Smooth muscle cell (in vitro differentiated cells): ENCODE data around the gene OPRL1. TPM values are rescaled to one million over a fixed set of nuclear protein-coding genes. Genes with fewer than 3 reads are reported as not detected.
A peak's percentile ranks its signal among the peaks of the same experiment; 100 is the strongest.
"Not testable (repeated sequence)": the region's sequence is repeated elsewhere in the genome, so short reads cannot be mapped to it uniquely, and the experiment has no call there.

ENCODE experiments used
- DNase-seq: peaks from one replicate; lab custom pipeline; 2025; ENCODE audit not compliant: unreplicated experiment; lab: John Stamatoyannopoulos, UW
- H2AFZ ChIP-seq: fragments of 200-600 bp; sonication (generic); 2 replicates; pipeline ENCODE4 v1.6.0; 2016; ENCODE audit warnings: antibody characterized with exemption, low read depth, mild to moderate bottlenecking
- H3F3A ChIP-seq: fragments of 200-600 bp; sonication (generic); 2 replicates; pipeline ENCODE4 v1.6.0; 2017; ENCODE audit warnings: antibody characterized with exemption, low read depth
- H3K27ac ChIP-seq: fragments of 200-600 bp; sonication (generic); 2 replicates; pipeline ENCODE4 v1.5.1; 2016; ENCODE audit warnings: low read depth, mild to moderate bottlenecking
- H3K27me3 ChIP-seq: fragments of 200-600 bp; sonication (generic); 2 replicates; pipeline ENCODE4 v1.6.1; 2016; ENCODE audit warnings: low read depth, mild to moderate bottlenecking
- H3K36me3 ChIP-seq: fragments of 200-600 bp; sonication (generic); 2 replicates; pipeline ENCODE4 v1.5.1; 2016; ENCODE audit warnings: low read depth
- H3K4me1 ChIP-seq: fragments of 200-600 bp; sonication (generic); 2 replicates; pipeline ENCODE4 v1.5.1; 2016; ENCODE audit warnings: low read depth
- H3K4me2 ChIP-seq: fragments of 200-600 bp; sonication (generic); 2 replicates; pipeline ENCODE4 v1.6.0; 2016; ENCODE audit warnings: mild to moderate bottlenecking
- H3K4me3 ChIP-seq: fragments of 200-600 bp; sonication (generic); 2 replicates; pipeline ENCODE4 v1.5.1; 2016; ENCODE audit warnings: mild to moderate bottlenecking
- H3K79me2 ChIP-seq: fragments of 200-600 bp; sonication (generic); 2 replicates; pipeline ENCODE4 v1.6.0; 2016; ENCODE audit warnings: low read depth, mild to moderate bottlenecking
- H3K9ac ChIP-seq: fragments of 200-600 bp; sonication (generic); 2 replicates; pipeline ENCODE4 v1.6.0; 2016; ENCODE audit warnings: low read depth
- H3K9me3 ChIP-seq: fragments of 200-600 bp; sonication (generic); replicated peaks from 2 replicates; pipeline ENCODE4 v1.5.1; 2016; ENCODE audit warnings: low read depth
- H4K20me1 ChIP-seq: fragments of 200-600 bp; sonication (generic); 2 replicates; pipeline ENCODE4 v1.6.0; 2016; ENCODE audit warnings: low read depth
- WGBS: methylation state at CpG from one replicate; pipeline ENCODE4 v1.1.7; 2016; ENCODE audit warnings: low lambda C conversion rate; 5-methylcytosine and 5-hydroxymethylcytosine counted together
- polyA plus RNA-seq: library from polyadenylated mRNA; unstranded; fragments of >200 nt; fragmentation: Nextera tagmentation; extraction: Ambion mirVana; gene quantifications from 2 replicates; pipeline ENCODE4 v1.2.1, GENCODE V29; 2016
- total RNA-seq: library from RNA; depleted of rRNA; stranded (reverse); fragments of >200 nt; gene quantifications from 2 replicates; pipeline ENCODE4 v1.2.3, GENCODE V29; 2014
- TF ChIP-seq, protein P1 (sequence below): fragments of 200-600 bp; sonication (generic); IDR thresholded peaks from 2 replicates; pipeline ENCODE4 v1.5.1; 2017; ENCODE audit warnings: borderline replicate concordance, mild to moderate bottlenecking, antibody characterized with exemption; ENCODE audit not compliant: insufficient read depth, poor library complexity, severe bottlenecking

OPRL1 gene
- total and polyA plus RNA-seq, 2 experiments from 2014 or later: 3.1 to 6.4 TPM

DNA sequence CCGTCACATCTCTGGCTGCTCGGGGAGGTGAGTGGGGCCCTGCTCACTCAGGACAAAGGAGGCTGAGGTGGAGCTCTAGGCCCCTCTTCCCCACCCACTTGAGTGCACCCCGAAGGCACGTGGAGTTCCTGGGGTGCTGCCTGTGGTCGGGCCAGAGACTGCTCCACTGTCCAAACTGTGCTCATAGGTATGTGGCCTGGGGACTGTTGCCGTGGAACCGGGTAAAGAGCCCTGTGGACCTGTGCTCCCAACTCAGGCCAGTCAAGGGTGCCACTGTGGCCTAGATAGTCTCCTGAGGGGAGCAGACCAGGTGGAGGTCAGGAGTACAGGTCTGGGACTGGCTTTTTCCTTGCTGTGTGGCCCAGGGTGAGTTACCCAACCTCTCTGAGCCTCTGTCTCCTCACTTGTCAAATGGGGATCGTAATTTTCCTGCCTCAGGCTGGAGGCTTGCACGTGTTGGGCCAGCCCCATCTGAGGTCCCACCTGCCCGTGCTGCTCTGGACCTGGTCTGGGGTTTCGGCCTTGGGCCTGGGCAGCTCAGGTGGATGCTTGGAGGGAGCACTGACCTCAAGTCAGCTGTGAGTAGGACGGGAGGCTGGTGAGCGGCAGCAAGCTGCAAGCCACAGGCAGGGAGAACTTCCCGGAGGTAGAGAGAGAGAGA is 39.9 kb downstream of the OPRL1 start:
- DNase-seq: no peak
- Histone ChIP-seq H3K27me3 (peaks cover 30% of the 10 kb centered on the region), H3K27ac (no peak overlapping the region), H3F3A (no peaks in the 10 kb centered on the region), H3K79me2 (no peaks in the 10 kb centered on the region), H3K4me3 (no peak overlapping the region), H2AFZ (no peak overlapping the region), H3K4me2 (peak overlapping the region; percentile 65), H3K9ac (no peak overlapping the region), H4K20me1 (no peaks in the 10 kb centered on the region), H3K36me3 (no peaks in the 10 kb centered on the region), H3K9me3 (no peaks in the 10 kb centered on the region), H3K4me1 (no peaks in the 10 kb centered on the region)
- WGBS: 74% methylated on average over 14 of the region's 14 CpGs
- TF ChIP-seq, protein P1, sequence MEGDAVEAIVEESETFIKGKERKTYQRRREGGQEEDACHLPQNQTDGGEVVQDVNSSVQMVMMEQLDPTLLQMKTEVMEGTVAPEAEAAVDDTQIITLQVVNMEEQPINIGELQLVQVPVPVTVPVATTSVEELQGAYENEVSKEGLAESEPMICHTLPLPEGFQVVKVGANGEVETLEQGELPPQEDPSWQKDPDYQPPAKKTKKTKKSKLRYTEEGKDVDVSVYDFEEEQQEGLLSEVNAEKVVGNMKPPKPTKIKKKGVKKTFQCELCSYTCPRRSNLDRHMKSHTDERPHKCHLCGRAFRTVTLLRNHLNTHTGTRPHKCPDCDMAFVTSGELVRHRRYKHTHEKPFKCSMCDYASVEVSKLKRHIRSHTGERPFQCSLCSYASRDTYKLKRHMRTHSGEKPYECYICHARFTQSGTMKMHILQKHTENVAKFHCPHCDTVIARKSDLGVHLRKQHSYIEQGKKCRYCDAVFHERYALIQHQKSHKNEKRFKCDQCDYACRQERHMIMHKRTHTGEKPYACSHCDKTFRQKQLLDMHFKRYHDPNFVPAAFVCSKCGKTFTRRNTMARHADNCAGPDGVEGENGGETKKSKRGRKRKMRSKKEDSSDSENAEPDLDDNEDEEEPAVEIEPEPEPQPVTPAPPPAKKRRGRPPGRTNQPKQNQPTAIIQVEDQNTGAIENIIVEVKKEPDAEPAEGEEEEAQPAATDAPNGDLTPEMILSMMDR: no peak

DNA sequence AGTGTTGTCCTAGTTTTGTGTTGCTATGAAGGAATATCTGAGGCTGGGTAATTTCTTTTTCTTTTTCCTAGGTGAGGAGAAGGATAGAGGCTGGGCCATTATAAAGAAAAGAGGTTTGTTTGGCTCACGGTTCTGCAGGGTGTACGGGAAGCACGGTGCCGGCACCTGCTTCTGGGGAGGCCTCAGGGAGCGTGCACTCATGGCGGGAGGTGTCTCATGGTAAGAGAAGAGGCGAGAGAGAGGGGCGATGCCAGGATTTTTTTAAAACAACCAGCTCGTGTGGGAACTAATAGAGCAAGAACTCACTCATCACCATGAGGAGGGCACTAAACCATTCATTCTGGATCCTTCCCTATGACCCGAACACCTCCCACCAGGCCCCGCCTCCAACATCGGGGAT is 41.7 kb downstream of the OPRL1 start:
- H3K4me1 ChIP-seq: no peaks in the 10 kb centered on the region
- H4K20me1 ChIP-seq: no peaks in the 10 kb centered on the region
- TF ChIP-seq, protein P1: no peak
- no peaks in the 10 kb centered on the region for H3F3A ChIP-seq
- no peak overlapping the region for H3K27ac ChIP-seq
- peaks cover 30% of the 10 kb centered on the region for H3K27me3 ChIP-seq
- no peak overlapping the region for H3K4me2 ChIP-seq
- no peak for DNase-seq
- WGBS: 88% methylated on average over 12 of the region's 12 CpGs
- no peaks in the 10 kb centered on the region for H3K9me3 ChIP-seq
- no peaks in the 10 kb centered on the region for H3K79me2 ChIP-seq
- H3K36me3 ChIP-seq: no peaks in the 10 kb centered on the region
- no peak overlapping the region for H3K9ac ChIP-seq
- H3K4me3 ChIP-seq: no peak overlapping the region
- H2AFZ ChIP-seq: no peak overlapping the region

DNA sequence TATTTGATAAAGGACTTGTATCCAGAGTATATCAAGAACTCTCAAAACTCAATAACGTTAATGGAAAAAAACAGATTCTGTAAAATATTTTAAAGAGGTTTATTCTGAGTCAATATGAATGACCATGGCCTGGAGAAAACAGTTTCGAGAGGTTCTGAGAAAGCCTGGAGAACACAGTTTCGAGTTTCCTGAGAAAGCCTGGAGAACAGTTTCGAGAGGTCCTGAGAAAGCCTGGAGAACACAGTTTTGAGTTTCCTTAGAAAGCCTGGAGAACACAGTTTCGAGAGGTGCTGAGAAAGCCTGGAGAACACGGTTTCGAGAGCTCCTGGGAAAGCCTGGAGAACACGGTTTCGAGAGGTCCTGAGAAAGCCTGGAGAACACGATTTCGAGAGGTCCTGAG is 43.0 kb downstream of the OPRL1 start:
- 87% methylated on average over 11 of the region's 11 CpGs for WGBS
- H3K27ac ChIP-seq, H3F3A ChIP-seq: not testable (repeated sequence)

DNA sequence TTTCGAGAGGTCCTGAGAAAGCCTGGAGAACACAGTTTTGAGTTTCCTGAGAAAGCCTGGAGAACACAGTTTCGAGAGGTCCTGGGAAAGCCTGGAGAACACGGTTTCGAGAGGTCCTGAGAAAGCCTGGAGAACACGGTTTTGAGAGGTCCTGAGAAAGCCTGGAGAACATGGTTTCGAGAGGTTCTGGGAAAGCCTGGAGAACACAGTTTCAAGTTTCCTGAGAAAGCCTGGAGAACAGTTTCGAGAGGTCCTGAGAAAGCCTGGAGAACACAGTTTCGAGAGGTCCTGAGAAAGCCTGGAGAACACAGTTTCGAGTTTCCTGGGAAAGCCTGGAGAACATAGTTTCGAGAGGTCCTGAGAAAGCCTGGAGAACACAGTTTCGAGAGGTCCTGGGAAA is 43.6 kb downstream of the OPRL1 start:
- H3K4me2 ChIP-seq, H3K9ac ChIP-seq, H3K4me3 ChIP-seq, H3K36me3 ChIP-seq, H3K79me2 ChIP-seq, H3K27ac ChIP-seq, H2AFZ ChIP-seq, DNase-seq, H4K20me1 ChIP-seq, H3F3A ChIP-seq, H3K9me3 ChIP-seq, H3K4me1 ChIP-seq: not testable (repeated sequence)
- H3K27me3 ChIP-seq: peaks cover 33% of the 10 kb centered on the region
- 93% methylated on average over 11 of the region's 11 CpGs for WGBS

More for the DNA sequence above, 43.0 kb downstream of the OPRL1 start:
- not testable (repeated sequence) for H3K4me3 ChIP-seq, H4K20me1 ChIP-seq, H3K4me2 ChIP-seq, H2AFZ ChIP-seq, H3K9ac ChIP-seq, H3K9me3 ChIP-seq, H3K36me3 ChIP-seq, DNase-seq, H3K79me2 ChIP-seq, H3K4me1 ChIP-seq
- peaks cover 30% of the 10 kb centered on the region for H3K27me3 ChIP-seq
